SU-DHL-6 (cell line): ENCODE results near the gene SLAIN1.

Experiments used
- EZH2phosphoT487 ChIP-seq: fragments of 200-600 bp; sonication (generic), shearing (Covaris generic); conservative IDR thresholded peaks from 2 replicates; pipeline ENCODE4 v1.6.1; 2018; ENCODE audit warnings: mild to moderate bottlenecking, antibody characterized with exemption, low read length, moderate library complexity, mixed read lengths
- TF ChIP-seq, protein P1 (sequence below): fragments of 200-600 bp; sonication (generic); IDR thresholded peaks from one replicate; pipeline ENCODE4 v1.5.1; 2017; ENCODE audit warnings: antibody characterized with exemption, mild to moderate bottlenecking, low read length, moderate library complexity; ENCODE audit not compliant: insufficient read depth, poor library complexity, severe bottlenecking

DNA sequence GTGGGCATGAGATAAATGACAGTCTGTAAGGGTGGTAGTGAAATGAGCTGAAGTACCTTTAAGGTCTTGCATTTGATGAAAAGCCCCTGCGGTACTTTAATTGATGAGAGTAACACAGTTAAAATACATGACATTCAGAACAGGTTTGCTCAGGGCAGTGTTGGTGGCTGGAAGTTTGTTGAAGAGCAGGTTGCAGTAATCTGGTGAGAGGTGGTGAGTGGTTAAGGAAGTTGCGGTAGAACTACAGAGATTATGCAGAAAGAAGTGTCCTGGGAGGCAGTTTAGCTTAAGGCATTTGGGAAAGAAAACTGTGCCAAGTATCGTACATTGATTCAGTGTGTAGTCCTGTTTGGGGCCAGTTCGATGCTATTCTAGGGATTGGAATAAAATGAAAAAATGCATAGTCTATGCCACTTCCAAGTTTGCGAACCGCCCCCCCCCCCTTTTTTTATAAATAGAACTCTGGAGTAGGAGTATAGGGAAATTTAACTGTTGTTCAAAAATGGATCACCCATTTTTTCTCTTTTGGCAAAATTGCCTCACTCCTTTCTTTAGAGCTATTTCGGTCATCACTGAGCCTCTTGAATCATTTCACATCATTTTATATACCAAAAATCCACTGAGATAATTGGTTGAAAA, 42.7 kb downstream of the SLAIN1 start:
- TF ChIP-seq, protein P1, sequence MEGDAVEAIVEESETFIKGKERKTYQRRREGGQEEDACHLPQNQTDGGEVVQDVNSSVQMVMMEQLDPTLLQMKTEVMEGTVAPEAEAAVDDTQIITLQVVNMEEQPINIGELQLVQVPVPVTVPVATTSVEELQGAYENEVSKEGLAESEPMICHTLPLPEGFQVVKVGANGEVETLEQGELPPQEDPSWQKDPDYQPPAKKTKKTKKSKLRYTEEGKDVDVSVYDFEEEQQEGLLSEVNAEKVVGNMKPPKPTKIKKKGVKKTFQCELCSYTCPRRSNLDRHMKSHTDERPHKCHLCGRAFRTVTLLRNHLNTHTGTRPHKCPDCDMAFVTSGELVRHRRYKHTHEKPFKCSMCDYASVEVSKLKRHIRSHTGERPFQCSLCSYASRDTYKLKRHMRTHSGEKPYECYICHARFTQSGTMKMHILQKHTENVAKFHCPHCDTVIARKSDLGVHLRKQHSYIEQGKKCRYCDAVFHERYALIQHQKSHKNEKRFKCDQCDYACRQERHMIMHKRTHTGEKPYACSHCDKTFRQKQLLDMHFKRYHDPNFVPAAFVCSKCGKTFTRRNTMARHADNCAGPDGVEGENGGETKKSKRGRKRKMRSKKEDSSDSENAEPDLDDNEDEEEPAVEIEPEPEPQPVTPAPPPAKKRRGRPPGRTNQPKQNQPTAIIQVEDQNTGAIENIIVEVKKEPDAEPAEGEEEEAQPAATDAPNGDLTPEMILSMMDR = no peak
- TF ChIP-seq EZH2phosphoT487 = no peak
